Left colon (tissue), 2 donors: ENCODE measurements around the gene DEPDC5. TPM values are rescaled to one million over a fixed set of nuclear protein-coding genes. Genes with fewer than 3 reads are reported as not detected.
"Not testable (repeated sequence)": the region's sequence is repeated elsewhere in the genome, so short reads cannot be mapped to it uniquely, and the experiment has no call there.

Experiments
- ATAC-seq: fragments of 200-7000 bp; cut with Tn5 transposase; one replicate; pipeline ENCODE4 v1.9.1; 2020; ENCODE audit warnings: mild to moderate bottlenecking, moderate library complexity
- DNase-seq, 2 donors: peaks; one replicate each; pipeline ENCODE4 v3.0.0-alpha.2; 2020
- intact Hi-C, 2 donors: fragments of 100-400 bp; cut with DNase I in 1 of 2; cut with micrococcal nuclease in 1 of 2; formaldehyde crosslinking; loops; one replicate each; pipeline versions ENCODE4 v1.11.2 to v1.14.0; 2022; cut with DNase I, micrococcal nuclease
- total RNA-seq, 2 donors: library from RNA; stranded (reverse); fragmentation: NEBNext Ultra II Directional; extraction: Animal tissue kit (Norgen Biotek cat#: 25700); gene quantifications; one replicate each; pipeline ENCODE4 v1.2.1, GENCODE V29; 2021
- donor health status: DM: no; HTN: no; CAD: no.
- donor health status: DM: yes; HTN: yes; CAD: no.

DEPDC5 gene
- total RNA-seq, 2 donors from 2014 or later: 38.1 to 54.5 TPM

GRCh38 chr22:31800861-31801260 is 47.0 kb downstream of the DEPDC5 start:
- not testable (repeated sequence) for DNase-seq, ATAC-seq

GRCh38 chr22:31802575-31802974 is 48.8 kb downstream of the DEPDC5 start:
- ATAC-seq: no peak
- intact Hi-C loops: no loop called here
- DNase-seq: no peak

More at GRCh38 chr22:31800861-31801260, 47.0 kb downstream of the DEPDC5 start:
- intact Hi-C loops: not testable (repeated sequence)

DNA sequence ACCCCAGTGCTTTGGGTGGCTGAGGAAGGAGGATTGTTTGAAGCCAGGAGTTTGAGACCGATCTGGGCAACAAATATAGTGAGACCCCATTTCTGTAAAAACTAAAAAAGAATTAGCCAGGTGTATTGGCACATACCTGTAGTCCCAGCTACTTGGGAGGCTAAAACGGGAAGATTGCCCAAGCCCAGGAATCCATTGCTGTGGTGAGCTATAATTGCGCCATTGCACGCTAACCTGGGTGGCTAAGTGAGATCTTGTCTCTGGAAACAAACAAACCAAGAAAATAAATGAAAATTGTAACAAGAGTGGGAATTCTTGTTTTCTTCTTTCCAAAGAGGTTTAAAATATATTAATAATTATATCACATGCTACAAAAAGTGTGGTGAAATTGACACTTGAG is 52.9 kb downstream of the DEPDC5 start:
- ATAC-seq: no peak
- intact Hi-C loops: no loop called here

DNA sequence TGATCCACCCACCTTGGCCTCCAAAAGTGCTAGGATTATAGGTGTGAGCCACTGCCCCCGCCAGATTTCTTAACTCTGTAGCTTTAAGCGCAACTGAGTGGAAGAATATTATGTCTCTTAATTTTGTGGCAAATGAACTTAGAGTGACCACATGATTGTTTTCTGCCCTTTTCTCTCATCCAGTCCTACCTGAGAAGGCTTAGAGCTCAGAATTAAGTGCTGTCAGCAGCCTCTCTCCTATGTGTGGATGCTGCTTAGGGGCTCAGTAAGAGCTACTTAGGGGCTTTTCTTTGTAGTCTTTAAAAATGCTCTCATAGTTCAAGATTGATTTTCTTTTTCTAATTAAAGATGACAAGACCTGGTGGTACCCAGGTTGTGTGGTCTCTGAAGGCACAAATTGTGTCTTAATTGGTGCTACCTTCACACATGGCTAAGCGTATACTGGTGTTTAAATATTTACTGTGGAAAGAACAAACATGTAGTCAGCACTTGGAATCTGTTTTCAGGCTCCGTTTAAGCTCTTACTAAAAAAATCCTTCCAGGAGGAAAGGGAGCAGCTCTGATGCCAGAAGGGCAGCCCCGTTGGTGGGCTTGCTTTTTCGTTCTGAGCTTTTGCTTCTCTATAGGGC is 59.3 kb downstream of the DEPDC5 start:
- ATAC-seq: no peak
- DNase-seq: no peak
- intact Hi-C loops: no loop called here

More for the DNA sequence above, 52.9 kb downstream of the DEPDC5 start:
- no peak for DNase-seq

- intact Hi-C loops, DNase-seq, ATAC-seq: not testable (repeated sequence)
Observed at GRCh38 chr22:31813898-31814297, 60.1 kb downstream of the DEPDC5 start.

GRCh38 chr22:31814942-31815341 is 61.1 kb downstream of the DEPDC5 start:
- no peak for DNase-seq
- peak; percentile 26 for ATAC-seq
- intact Hi-C loops: no loop called here

- ATAC-seq: peak; percentile 89
- peak; percentile 39 to 41 for DNase-seq
- intact Hi-C loops: not testable (repeated sequence)
Observed at GRCh38 chr22:31815383-31815814, 61.6 kb downstream of the DEPDC5 start.

- ATAC-seq (no peak), DNase-seq (no peak)
- intact Hi-C loops: no loop called here
Observed at GRCh38 chr22:31816750-31817149, 62.9 kb downstream of the DEPDC5 start.

DNA sequence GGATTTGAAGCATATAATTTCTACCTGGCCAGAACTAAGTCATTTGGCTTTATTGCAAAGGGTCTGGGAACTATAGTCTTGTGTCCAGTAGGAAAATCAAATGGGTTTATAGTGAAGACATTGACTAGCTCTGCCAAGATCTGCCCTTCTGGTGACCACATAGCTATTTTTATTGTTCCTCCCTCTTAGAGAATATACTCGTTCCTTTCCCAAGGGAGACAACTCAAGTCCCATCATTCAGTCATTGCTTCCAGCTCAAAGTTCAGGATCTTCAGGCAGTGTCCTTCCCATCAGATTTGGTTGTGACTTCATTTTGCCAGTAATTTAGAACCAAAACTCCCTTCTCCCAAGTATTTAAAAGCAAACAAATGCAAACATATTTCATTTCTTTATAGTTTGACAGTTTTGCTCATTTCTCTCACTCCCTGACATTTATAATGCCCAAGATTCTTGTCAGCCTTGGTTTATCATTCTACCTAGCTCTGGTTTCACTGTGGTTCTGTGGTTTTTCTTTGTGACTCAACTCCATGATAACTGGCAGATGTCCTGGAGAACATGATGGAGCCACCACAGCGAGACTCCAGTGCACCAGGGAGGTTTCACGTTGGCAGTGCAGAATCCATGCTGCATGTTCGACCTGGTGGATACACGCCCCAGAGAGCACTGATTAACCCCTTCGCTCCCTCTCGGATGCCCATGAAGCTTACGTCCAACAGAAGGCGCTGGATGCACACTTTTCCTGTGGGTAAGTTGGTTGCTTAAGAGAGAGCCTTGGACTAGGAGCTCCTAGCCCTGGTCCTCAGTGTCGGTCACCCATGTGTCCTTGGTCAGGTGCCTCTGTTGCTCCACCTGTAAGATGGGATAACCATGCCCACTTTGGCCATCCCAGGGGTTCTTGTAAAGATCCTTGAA is 64.9 kb downstream of the DEPDC5 start:
- DNase-seq: no peak
- intact Hi-C loops: no loop called here
- ATAC-seq: no peak

DNA sequence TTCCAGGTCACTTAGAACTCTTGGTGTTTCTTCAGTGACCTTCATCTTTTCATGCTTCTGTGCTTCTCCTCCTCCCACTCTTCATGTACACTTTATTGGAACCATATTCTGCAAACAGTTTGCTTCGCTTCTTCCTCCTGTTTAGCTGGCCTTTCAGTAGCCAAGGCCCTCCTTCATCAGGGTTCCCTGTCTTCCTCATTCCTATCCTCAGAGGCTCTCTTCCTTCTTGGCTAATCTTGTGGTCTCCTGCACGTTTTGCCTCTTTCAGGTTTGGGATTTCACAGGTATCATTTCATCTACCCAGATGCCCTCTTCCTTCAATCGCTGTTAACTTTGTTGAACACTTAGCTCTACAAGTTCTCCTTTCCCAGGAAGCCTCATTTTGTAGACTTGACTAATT is 66.8 kb downstream of the DEPDC5 start:
- ATAC-seq (no peak), DNase-seq (no peak)
- intact Hi-C loops: no loop called here

- DNase-seq (no peak), ATAC-seq (no peak)
- intact Hi-C loops: no loop called here
Observed at GRCh38 chr22:31821572-31821971, 67.8 kb downstream of the DEPDC5 start.

DNA sequence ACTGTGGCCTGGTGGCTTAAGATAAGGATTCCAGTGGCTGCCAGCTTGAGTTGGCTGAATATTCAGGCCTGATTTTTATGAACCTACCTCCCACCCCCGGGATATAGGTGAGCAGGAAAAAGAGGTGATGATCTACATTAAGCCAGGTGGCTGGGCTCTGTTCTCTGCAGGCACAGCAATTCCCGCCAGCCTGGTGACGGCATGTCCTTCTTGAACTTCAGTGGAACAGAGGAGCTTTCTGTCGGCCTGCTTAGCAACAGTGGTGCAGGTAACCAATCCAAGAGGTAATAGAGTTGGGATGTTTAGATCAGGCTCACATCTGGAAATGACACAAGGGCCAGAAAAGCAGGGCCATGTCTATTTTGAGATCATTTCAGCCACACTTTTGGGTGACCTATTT is 68.7 kb downstream of the DEPDC5 start:
- DNase-seq (no peak), ATAC-seq (no peak)
- intact Hi-C loops: no loop called here

DNA sequence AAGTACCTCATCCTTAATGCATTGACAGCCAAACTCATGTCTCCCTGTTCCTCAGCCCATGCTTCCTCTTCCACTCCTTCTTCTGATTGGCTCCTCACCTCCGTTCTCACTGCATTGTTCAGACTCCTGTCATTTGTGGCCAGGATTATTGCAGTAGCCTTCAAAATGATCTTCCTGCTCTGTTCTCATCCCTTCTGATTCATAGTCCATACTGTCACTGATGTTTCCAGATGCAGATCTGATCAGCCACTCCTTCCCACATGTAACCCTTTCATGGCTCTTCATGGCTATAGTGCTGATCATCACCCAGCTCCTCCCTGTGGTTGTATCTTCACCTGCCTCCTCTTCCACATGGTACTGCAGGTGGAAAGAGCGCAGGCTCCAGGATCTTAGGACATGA is 71.7 kb downstream of the DEPDC5 start:
- intact Hi-C loops: no loop called here
- ATAC-seq (peak; percentile 60), DNase-seq (no peak)

DNA sequence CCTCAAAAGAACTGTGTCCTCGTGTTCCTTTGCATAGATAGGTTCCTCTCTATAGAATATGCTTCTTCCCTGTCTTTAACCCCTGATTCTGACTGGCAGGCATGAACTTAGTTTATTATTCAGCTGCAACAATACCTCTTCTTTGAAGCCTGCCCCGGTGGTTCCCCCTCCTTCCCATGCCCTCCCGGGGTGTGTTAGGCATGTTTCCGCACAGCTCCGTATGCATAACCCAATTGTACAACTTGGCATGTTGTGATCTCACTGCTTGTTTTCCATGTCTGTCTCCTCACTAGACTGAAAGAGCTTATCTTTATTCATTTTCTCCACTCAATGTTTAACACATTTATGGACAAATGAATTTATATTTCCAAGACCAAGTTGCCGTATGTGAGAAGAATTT is 72.6 kb downstream of the DEPDC5 start:
- intact Hi-C loops: no loop called here
- ATAC-seq (no peak), DNase-seq (no peak)

GRCh38 chr22:31828739-31829138 is 74.9 kb downstream of the DEPDC5 start:
- ATAC-seq: no peak
- DNase-seq: no peak
- intact Hi-C loops: no loop called here

- DNase-seq (no peak), ATAC-seq (peak; percentile 61)
- intact Hi-C loops: no loop called here
Observed at GRCh38 chr22:31829505-31829904, 75.7 kb downstream of the DEPDC5 start.

GRCh38 chr22:31830721-31831070 is 76.9 kb downstream of the DEPDC5 start:
- ATAC-seq: no peak
- DNase-seq: no peak
- intact Hi-C loops: no loop called here

- intact Hi-C loops: no loop called here
- no peak for ATAC-seq
- DNase-seq: no peak
Observed at GRCh38 chr22:31833930-31834329, 80.1 kb downstream of the DEPDC5 start.

DNA sequence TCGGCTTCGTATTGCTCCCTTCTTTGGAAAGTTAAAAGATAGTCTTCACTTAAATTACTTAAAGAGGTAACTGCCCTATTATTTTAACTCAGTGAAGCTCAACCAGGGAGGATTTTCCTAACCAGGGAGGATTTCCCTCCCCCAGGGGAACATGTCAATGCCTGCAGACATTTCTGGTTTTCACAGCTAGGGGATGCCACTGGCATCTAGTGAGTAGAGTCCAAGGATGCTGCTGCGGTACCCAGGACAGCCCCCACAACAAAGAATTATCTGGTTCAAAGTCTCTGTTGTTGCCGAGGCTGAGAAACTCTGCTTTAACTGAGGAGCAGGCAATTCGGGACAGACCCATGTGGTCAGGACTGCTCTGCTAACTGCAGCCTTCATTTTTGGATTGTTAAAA is 82.2 kb downstream of the DEPDC5 start:
- DNase-seq: no peak
- ATAC-seq: no peak
- intact Hi-C loops: no loop called here

DNA sequence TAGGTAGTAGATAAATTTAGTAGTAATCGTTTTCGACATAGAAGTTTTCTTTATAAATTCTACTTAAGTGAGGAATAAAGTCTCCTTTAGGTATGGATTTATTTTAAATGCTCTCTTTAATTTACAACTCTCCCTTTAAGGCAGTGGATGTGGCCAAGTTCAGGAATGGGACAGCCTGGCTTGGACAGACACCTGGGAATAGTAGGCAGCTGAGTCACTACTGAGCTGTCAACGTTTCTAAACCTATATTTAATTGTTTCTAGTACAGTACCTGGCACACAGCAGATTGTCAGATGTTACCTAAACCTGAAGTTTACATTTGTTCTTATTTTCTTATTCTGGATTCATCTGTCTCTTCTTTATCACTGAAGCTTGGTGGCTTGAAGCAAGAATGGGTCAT is 85.1 kb downstream of the DEPDC5 start:
- DNase-seq (no peak), ATAC-seq (no peak)
- intact Hi-C loops: no loop called here
